Activated B cell treated with CpG ODN at 0.5 μM for 24 hours (primary cell): Measurements from ENCODE around the gene SENP1. TPM values are rescaled to one million over a fixed set of nuclear protein-coding genes. Genes with fewer than 3 reads are reported as not detected.

ENCODE experiments used
- ATAC-seq: fragments of 200-7000 bp; cut with Tn5 transposase; one replicate; pipeline ENCODE4 v1.10.0; 2021; ENCODE audit warnings: low read depth, mild to moderate bottlenecking, moderate library complexity
- CTCF ChIA-PET: fragments of 350-600 bp; sonication (Branson Sonifier 250); formaldehyde crosslinking; loops from one replicate; lab custom pipeline; 2021; ENCODE audit warnings: antibody characterized with exemption; lab: Charles Lee
- POLR2A ChIA-PET: fragments of 350-600 bp; sonication (Branson Sonifier 250); formaldehyde crosslinking; loops from one replicate; lab custom pipeline; 2021; ENCODE audit warnings: antibody characterized with exemption; lab: Charles Lee
- DNase-seq: peaks from one replicate; pipeline ENCODE4 v3.0.0; 2022
- H3K27ac Mint-ChIP-seq: one replicate; pipeline ENCODE4 v1.8.0; 2020; ENCODE audit warnings: mixed read lengths
- H3K27me3 Mint-ChIP-seq: one replicate; pipeline ENCODE4 v1.8.0; 2021; ENCODE audit warnings: mixed read lengths
- H3K36me3 Mint-ChIP-seq: one replicate; pipeline ENCODE4 v1.8.0; 2021; ENCODE audit warnings: low read depth, mixed read lengths
- H3K4me1 Mint-ChIP-seq: one replicate; pipeline ENCODE4 v1.8.0; 2021; ENCODE audit warnings: mixed read lengths
- H3K4me3 Mint-ChIP-seq: one replicate; pipeline ENCODE4 v1.8.0; 2020; ENCODE audit warnings: mild to moderate bottlenecking, mixed read lengths
- H3K9me3 Mint-ChIP-seq: one replicate; pipeline ENCODE4 v1.8.0; 2020; ENCODE audit warnings: mixed read lengths
- intact Hi-C: fragments of 100-400 bp; cut with micrococcal nuclease; formaldehyde crosslinking; loops from one replicate; pipeline ENCODE4 v1.15.1; 2024
- total RNA-seq: library from RNA; stranded (reverse); gene quantifications from 2 replicates; pipeline ENCODE4 v1.2.3, GENCODE V29; 2022
- TF ChIP-seq, protein P1 (sequence below): fragments of 200-600 bp; IDR thresholded peaks from one replicate; pipeline ENCODE4 v1.8.0; 2022; ENCODE audit warnings: antibody characterized with exemption, mild to moderate bottlenecking

Gene SENP1
- total RNA-seq, 1 donor from 2014 or later, result 43.2 TPM

GRCh38 chr12:48003226-48004052 is 102.4 kb downstream of the SENP1 start:
- Mint-ChIP-seq H3K36me3 (no peaks in the 10 kb centered on the region), H3K4me1 (peaks cover 36% of the 10 kb centered on the region), H3K9me3 (no peaks in the 10 kb centered on the region), H3K27ac (no peak overlapping the region), H3K27me3 (peaks cover 80% of the 10 kb centered on the region), H3K4me3 (peak overlapping the region; percentile 73)
- intact Hi-C loops, result loop anchor here (5.0 kb wide), 1 partner anchor 41 kb away; the partner anchor contains the start of gene TMEM106C
- TF ChIP-seq, protein P1, sequence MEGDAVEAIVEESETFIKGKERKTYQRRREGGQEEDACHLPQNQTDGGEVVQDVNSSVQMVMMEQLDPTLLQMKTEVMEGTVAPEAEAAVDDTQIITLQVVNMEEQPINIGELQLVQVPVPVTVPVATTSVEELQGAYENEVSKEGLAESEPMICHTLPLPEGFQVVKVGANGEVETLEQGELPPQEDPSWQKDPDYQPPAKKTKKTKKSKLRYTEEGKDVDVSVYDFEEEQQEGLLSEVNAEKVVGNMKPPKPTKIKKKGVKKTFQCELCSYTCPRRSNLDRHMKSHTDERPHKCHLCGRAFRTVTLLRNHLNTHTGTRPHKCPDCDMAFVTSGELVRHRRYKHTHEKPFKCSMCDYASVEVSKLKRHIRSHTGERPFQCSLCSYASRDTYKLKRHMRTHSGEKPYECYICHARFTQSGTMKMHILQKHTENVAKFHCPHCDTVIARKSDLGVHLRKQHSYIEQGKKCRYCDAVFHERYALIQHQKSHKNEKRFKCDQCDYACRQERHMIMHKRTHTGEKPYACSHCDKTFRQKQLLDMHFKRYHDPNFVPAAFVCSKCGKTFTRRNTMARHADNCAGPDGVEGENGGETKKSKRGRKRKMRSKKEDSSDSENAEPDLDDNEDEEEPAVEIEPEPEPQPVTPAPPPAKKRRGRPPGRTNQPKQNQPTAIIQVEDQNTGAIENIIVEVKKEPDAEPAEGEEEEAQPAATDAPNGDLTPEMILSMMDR, result no peak
- CTCF ChIA-PET, result no interaction called here
- ATAC-seq (peak; percentile 26), DNase-seq (no peak)
- POLR2A ChIA-PET, result interaction anchor here (0.8 kb wide), 1 partner anchor 40 kb away, joined by 3 read pairs; the partner anchor contains the start of gene TMEM106C

- POLR2A ChIA-PET, result interaction anchor here (0.8 kb wide), 1 partner anchor 40 kb away, joined by 3 read pairs; the partner anchor contains the start of gene TMEM106C
- peaks cover 36% of the 10 kb centered on the region for H3K4me1 Mint-ChIP-seq
- ATAC-seq, result no peak
- TF ChIP-seq, protein P1, result no peak
- no peak for DNase-seq
- H3K9me3 Mint-ChIP-seq, result no peaks in the 10 kb centered on the region
- intact Hi-C loops, result loop anchor here (5.0 kb wide), 1 partner anchor 40 kb away; the partner anchor contains the start of gene TMEM106C
- H3K27me3 Mint-ChIP-seq, result peaks cover 80% of the 10 kb centered on the region
- CTCF ChIA-PET, result no interaction called here
- no peaks in the 10 kb centered on the region for H3K36me3 Mint-ChIP-seq
- peak overlapping the region; percentile 73 for H3K4me3 Mint-ChIP-seq
- H3K27ac Mint-ChIP-seq, result no peak overlapping the region
Measured at GRCh38 chr12:48002773-48003218, 103.1 kb downstream of the SENP1 start.

DNA sequence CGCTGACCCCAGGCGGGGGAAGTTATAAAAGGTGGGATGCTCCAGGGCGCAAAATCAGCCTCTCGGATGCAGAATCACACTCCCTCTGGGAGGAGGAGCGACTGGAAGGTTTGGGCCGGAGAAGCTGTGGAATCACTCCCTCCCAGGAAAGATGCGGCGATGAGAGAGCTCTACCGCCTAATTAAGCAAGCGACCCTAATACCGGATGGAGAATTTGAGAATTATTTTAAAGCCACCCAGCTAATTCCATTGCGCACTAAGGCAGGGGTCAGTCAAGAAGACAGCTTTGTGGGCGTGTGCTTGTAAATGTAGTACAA is 103.5 kb downstream of the SENP1 start:
- ATAC-seq, result no peak
- ChIA-PET POLR2A (interaction anchor here (0.8 to 0.9 kb wide), 2 partner anchors 12 to 39 kb away, joined by 3 to 4 read pairs; partner anchors contain the start of gene TMEM106C), CTCF (no interaction called here)
- H3K4me3 Mint-ChIP-seq, result peak overlapping the region; percentile 71
- no peak overlapping the region for H3K27ac Mint-ChIP-seq
- H3K9me3 Mint-ChIP-seq, result no peaks in the 10 kb centered on the region
- intact Hi-C loops, result loop anchor here (5.0 kb wide), 1 partner anchor 40 kb away; the partner anchor contains the start of gene TMEM106C
- TF ChIP-seq, protein P1, result no peak
- H3K4me1 Mint-ChIP-seq, result peaks cover 36% of the 10 kb centered on the region
- peaks cover 81% of the 10 kb centered on the region for H3K27me3 Mint-ChIP-seq
- DNase-seq, result no peak
- H3K36me3 Mint-ChIP-seq, result no peaks in the 10 kb centered on the region

DNA sequence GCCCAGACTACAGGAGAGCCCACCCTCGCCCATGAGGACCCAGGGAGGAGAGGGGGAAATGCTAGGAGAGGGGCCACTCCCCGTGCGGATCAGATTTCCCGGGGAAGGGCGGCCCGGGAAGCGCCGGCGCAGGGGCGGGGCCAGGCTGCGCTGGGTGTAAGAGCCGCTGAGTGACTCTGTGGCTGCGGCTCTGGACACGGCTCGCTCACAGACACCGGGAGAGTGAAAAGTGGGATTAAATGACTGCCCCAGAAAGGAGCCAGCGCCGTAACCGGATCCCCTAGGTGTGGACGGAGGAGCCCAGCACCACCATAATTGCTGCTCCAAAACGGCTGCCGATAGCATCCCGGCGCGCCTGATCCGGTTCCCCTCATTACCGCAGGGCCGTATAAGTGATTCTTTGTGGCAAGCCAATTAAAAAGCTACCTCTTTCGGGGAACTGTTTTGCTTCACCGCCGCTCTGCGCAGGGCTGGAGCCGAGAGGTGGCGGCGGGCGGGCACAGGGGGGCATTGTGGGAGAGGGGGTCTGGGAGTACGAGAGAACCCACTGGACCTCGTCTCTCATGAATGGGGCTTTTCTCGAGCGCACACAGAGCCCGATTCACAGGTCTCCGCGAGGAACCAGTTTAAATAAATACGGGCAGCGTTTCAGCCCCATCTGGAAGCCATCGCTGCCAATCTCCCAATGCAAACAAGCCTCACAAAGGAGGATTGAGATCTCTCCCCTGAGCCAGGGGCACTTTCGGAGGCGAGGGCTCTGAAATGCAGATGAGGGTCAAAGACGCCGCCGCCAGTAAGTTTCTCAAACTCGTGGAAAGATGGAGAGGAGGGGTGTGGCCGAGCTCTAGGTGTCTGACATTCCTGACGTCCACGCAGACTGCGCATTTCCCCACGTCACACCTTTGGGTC is 104.1 kb downstream of the SENP1 start:
- ATAC-seq (peak; percentile 21), DNase-seq (no peak)
- H3K4me1 Mint-ChIP-seq, result peaks cover 36% of the 10 kb centered on the region
- H3K27ac Mint-ChIP-seq, result no peak overlapping the region
- H3K27me3 Mint-ChIP-seq, result peaks cover 80% of the 10 kb centered on the region
- TF ChIP-seq, protein P1, result no peak
- no peaks in the 10 kb centered on the region for H3K9me3 Mint-ChIP-seq
- no peaks in the 10 kb centered on the region for H3K36me3 Mint-ChIP-seq
- POLR2A ChIA-PET, result interaction anchor here (0.9 kb wide), 1 partner anchor 12 kb away, joined by 4 read pairs; no protein-coding TSS in a partner anchor
- intact Hi-C loops, result loop anchor here (1.0 to 5.0 kb wide), 2 partner anchors 11 to 39 kb away; partner anchors contain the start of gene TMEM106C
- CTCF ChIA-PET, result no interaction called here
- H3K4me3 Mint-ChIP-seq, result peak overlapping the region; percentile 71
